Nephron progenitor cell (in vitro differentiated cells): Measurements from ENCODE around the gene GABBR1.

Experiments used
- DNase-seq: peaks from one replicate; pipeline ENCODE4 v3.0.0; 2021
- H3K27ac Mint-ChIP-seq: 2 replicates; pipeline ENCODE4 v1.8.0; 2021; ENCODE audit warnings: mild to moderate bottlenecking, moderate library complexity, mixed read lengths
- H3K27me3 Mint-ChIP-seq: 2 replicates; pipeline ENCODE4 v1.8.0; 2021; ENCODE audit warnings: mild to moderate bottlenecking, low read depth, mixed read lengths; ENCODE audit not compliant: poor library complexity
- H3K36me3 Mint-ChIP-seq: 2 replicates; pipeline ENCODE4 v1.8.0; 2021; ENCODE audit warnings: low read depth, mixed read lengths
- H3K4me1 Mint-ChIP-seq: 2 replicates; pipeline ENCODE4 v1.8.0; 2021; ENCODE audit warnings: mixed read lengths
- H3K4me3 Mint-ChIP-seq: 2 replicates; pipeline ENCODE4 v1.8.0; 2021; ENCODE audit warnings: mild to moderate bottlenecking, moderate library complexity, mixed read lengths
- H3K9me3 Mint-ChIP-seq: 2 replicates; pipeline ENCODE4 v1.8.0; 2021; ENCODE audit warnings: mild to moderate bottlenecking, moderate library complexity, mixed read lengths
- CTCF ChIP-seq: fragments of 200-600 bp; sonication (generic); IDR thresholded peaks from 2 replicates; pipeline ENCODE4 v1.5.0; 2021; ENCODE audit warnings: antibody characterized with exemption

Gene GABBR1

GRCh38 chr6:29510746-29511300 lies 122.2 kb downstream of the GABBR1 start:
- Mint-ChIP-seq H3K27me3 (peaks cover 26% of the 10 kb centered on the region), H3K4me3 (no peak overlapping the region), H3K4me1 (peaks cover 1% of the 10 kb centered on the region), H3K27ac (no peak overlapping the region), H3K9me3 (peaks cover 11% of the 10 kb centered on the region), H3K36me3 (no peaks in the 10 kb centered on the region)
- TF ChIP-seq CTCF = no peak
- no peak for DNase-seq

GRCh38 chr6:29510202-29510601 lies 122.8 kb downstream of the GABBR1 start:
- H3K9me3 Mint-ChIP-seq = peaks cover 11% of the 10 kb centered on the region
- no peaks in the 10 kb centered on the region for H3K36me3 Mint-ChIP-seq
- H3K27ac Mint-ChIP-seq = no peak overlapping the region
- no peaks in the 10 kb centered on the region for H3K4me1 Mint-ChIP-seq
- no peak for TF ChIP-seq CTCF
- no peak for DNase-seq
- H3K4me3 Mint-ChIP-seq = no peak overlapping the region
- H3K27me3 Mint-ChIP-seq = peaks cover 30% of the 10 kb centered on the region
